ENCODE results near the gene FBN1. TPM values are rescaled to one million over a fixed set of nuclear protein-coding genes. Genes with fewer than 3 reads are reported as not detected.

The FBN1 gene
- total RNA-seq, 1 experiment from 2014 or later = 5.2 TPM

GRCh38 chr15:48634096-48634495 lies 11.4 kb downstream of the FBN1 start:
- no peaks in the 10 kb centered on the region for H3K36me3 Mint-ChIP-seq
- CTCF ChIA-PET = no interaction called here
- TF ChIP-seq NR3C1 (CRISPR knock-in tag; conservative IDR thresholded peaks at IDR 0.05; ENCODE audit: low read depth) (no peak), TEAD1 (CRISPR knock-in tag; IDR thresholded peaks at IDR 0.05) (no peak), ATF2 (CRISPR knock-in tag; IDR thresholded peaks at IDR 0.05; ENCODE audit: borderline replicate concordance, low read depth) (no peak), NR2C2 (CRISPR knock-in tag; IDR thresholded peaks at IDR 0.05) (no peak), ERG (CRISPR knock-in tag; IDR thresholded peaks at IDR 0.05) (no peak), STAT6 (CRISPR knock-in tag; conservative IDR thresholded peaks at IDR 0.05; ENCODE audit: low read depth) (no peak), CREB1 (CRISPR knock-in tag; IDR thresholded peaks at IDR 0.05) (no peak), USF1 (CRISPR knock-in tag; IDR thresholded peaks at IDR 0.05) (no peak), IRF1 (CRISPR knock-in tag; IDR thresholded peaks at IDR 0.05) (no peak), CREM (CRISPR knock-in tag; IDR thresholded peaks at IDR 0.05) (no peak), HMGA2 (CRISPR knock-in tag; IDR thresholded peaks at IDR 0.05) (no peak), JAZF1 (CRISPR knock-in tag; IDR thresholded peaks at IDR 0.05) (no peak), ZNF138 (CRISPR knock-in tag; conservative IDR thresholded peaks at IDR 0.05) (no peak)

GRCh38 chr15:48632651-48633050 lies 12.9 kb downstream of the FBN1 start:
- H3K9me3 Mint-ChIP-seq = no peaks in the 10 kb centered on the region
- H3K4me1 Mint-ChIP-seq = peaks cover 18% of the 10 kb centered on the region
- H3K27ac Mint-ChIP-seq = no peak overlapping the region
- TF ChIP-seq SP1 (CRISPR knock-in tag; conservative IDR thresholded peaks at IDR 0.05) (no peak), ZNF416 (CRISPR knock-in tag; IDR thresholded peaks at IDR 0.05) (no peak), MYBL2 (CRISPR knock-in tag; IDR thresholded peaks at IDR 0.05) (no peak), ATF3 (CRISPR knock-in tag; conservative IDR thresholded peaks at IDR 0.05) (no peak), ZNF396 (CRISPR knock-in tag; IDR thresholded peaks at IDR 0.05; ENCODE audit: borderline replicate concordance) (no peak), GABPB1 (CRISPR knock-in tag; IDR thresholded peaks at IDR 0.05) (no peak), ZBTB43 (CRISPR knock-in tag; IDR thresholded peaks at IDR 0.05) (no peak), HMGA2 (CRISPR knock-in tag; IDR thresholded peaks at IDR 0.05) (no peak), ZNF317 (CRISPR knock-in tag; IDR thresholded peaks at IDR 0.05; ENCODE audit: borderline replicate concordance, low read depth) (no peak), ERG (CRISPR knock-in tag; IDR thresholded peaks at IDR 0.05) (no peak), CDX4 (CRISPR knock-in tag; IDR thresholded peaks at IDR 0.05; ENCODE audit: borderline replicate concordance) (no peak), NFYB (CRISPR knock-in tag; conservative IDR thresholded peaks at IDR 0.05; ENCODE audit: low read depth) (no peak)
- ChIA-PET CTCF (no interaction called here), POLR2A (no interaction called here)
- no peaks in the 10 kb centered on the region for H3K36me3 Mint-ChIP-seq
- no peak for DNase-seq (ENCODE audit: low spot score)
- no peak overlapping the region for H3K4me3 Mint-ChIP-seq
- H3K27me3 Mint-ChIP-seq (ENCODE audit: low read depth) = no peaks in the 10 kb centered on the region
- ATAC-seq = no peak

More at GRCh38 chr15:48634096-48634495, 11.4 kb downstream of the FBN1 start:
- ATAC-seq (no peak), DNase-seq (ENCODE audit: low spot score) (no peak)
- peaks cover 18% of the 10 kb centered on the region for H3K4me1 Mint-ChIP-seq
- H3K4me3 Mint-ChIP-seq = no peak overlapping the region
- H3K27me3 Mint-ChIP-seq (ENCODE audit: low read depth) = no peaks in the 10 kb centered on the region
- H3K27ac Mint-ChIP-seq = no peak overlapping the region
- H3K9me3 Mint-ChIP-seq = no peaks in the 10 kb centered on the region
- POLR2A ChIA-PET = no interaction called here

Data from WTC11 (cell line).